ENCODE results near the gene ATXN1.

Gene ATXN1

GRCh38 chr6:16533721-16534136, 227.5 kb downstream of the ATXN1 start:
- DNase-seq (ENCODE audit: low read depth): no peak

- no peak for DNase-seq (ENCODE audit: low read depth)
Observed at GRCh38 chr6:16533210-16533609, 228.1 kb downstream of the ATXN1 start.

- no peak for DNase-seq (ENCODE audit: low read depth)
Observed at GRCh38 chr6:16527691-16528090, 233.6 kb downstream of the ATXN1 start.

GRCh38 chr6:16524380-16524707, 236.9 kb downstream of the ATXN1 start:
- DNase-seq (ENCODE audit: low read depth): no peak

GRCh38 chr6:16523606-16524379, 237.5 kb downstream of the ATXN1 start:
- DNase-seq (ENCODE audit: low read depth): no peak

- DNase-seq (ENCODE audit: low read depth): no peak
Observed at GRCh38 chr6:16522937-16523336, 238.3 kb downstream of the ATXN1 start.

- DNase-seq (ENCODE audit: low read depth): no peak
Observed at GRCh38 chr6:16521528-16521927, 239.7 kb downstream of the ATXN1 start.

- no peak for DNase-seq (ENCODE audit: low read depth)
Observed at GRCh38 chr6:16519265-16520242, 241.7 kb downstream of the ATXN1 start.

- DNase-seq (ENCODE audit: low read depth): no peak
Observed at GRCh38 chr6:16518265-16518664, 243.0 kb downstream of the ATXN1 start.

GRCh38 chr6:16514249-16514648, 247.0 kb downstream of the ATXN1 start:
- DNase-seq (ENCODE audit: low read depth): no peak

- DNase-seq (ENCODE audit: low read depth): no peak
Observed at GRCh38 chr6:16512544-16513290, 248.5 kb downstream of the ATXN1 start.

- DNase-seq (ENCODE audit: low read depth): no peak
Observed at GRCh38 chr6:16511723-16512489, 249.4 kb downstream of the ATXN1 start.

GRCh38 chr6:16511040-16511660, 250.1 kb downstream of the ATXN1 start:
- DNase-seq (ENCODE audit: low read depth): no peak

- no peak for DNase-seq (ENCODE audit: low read depth)
Observed at GRCh38 chr6:16510245-16510644, 251.0 kb downstream of the ATXN1 start.

- DNase-seq (ENCODE audit: low read depth): no peak
Observed at GRCh38 chr6:16508959-16509358, 252.3 kb downstream of the ATXN1 start.

GRCh38 chr6:16505711-16506357, 255.4 kb downstream of the ATXN1 start:
- DNase-seq (ENCODE audit: low read depth): no peak

- no peak for DNase-seq (ENCODE audit: low read depth)
Observed at GRCh38 chr6:16504609-16505008, 256.7 kb downstream of the ATXN1 start.

- no peak for DNase-seq (ENCODE audit: low read depth)
Observed at GRCh38 chr6:16503970-16504415, 257.3 kb downstream of the ATXN1 start.

GRCh38 chr6:16503241-16503775, 258.0 kb downstream of the ATXN1 start:
- no peak for DNase-seq (ENCODE audit: low read depth)

- no peak for DNase-seq (ENCODE audit: low read depth)
Observed at GRCh38 chr6:16498957-16499356, 262.3 kb downstream of the ATXN1 start.

All from stimulated activated CD8-positive, alpha-beta memory T cell treated with anti-CD3 and anti-CD28 coated beads, Interleukin-15, amount 100 ng/mL, for 24 hours (primary cell).